ENCODE measurements around the gene KRTAP9-7. TPM values are rescaled to one million over a fixed set of nuclear protein-coding genes. Genes with fewer than 3 reads are reported as not detected.

The KRTAP9-7 gene
- total RNA-seq, 5 donors from 2014 or later (not counting 1 experiment from before 2014, with no cell fraction given), result not detected

DNA sequence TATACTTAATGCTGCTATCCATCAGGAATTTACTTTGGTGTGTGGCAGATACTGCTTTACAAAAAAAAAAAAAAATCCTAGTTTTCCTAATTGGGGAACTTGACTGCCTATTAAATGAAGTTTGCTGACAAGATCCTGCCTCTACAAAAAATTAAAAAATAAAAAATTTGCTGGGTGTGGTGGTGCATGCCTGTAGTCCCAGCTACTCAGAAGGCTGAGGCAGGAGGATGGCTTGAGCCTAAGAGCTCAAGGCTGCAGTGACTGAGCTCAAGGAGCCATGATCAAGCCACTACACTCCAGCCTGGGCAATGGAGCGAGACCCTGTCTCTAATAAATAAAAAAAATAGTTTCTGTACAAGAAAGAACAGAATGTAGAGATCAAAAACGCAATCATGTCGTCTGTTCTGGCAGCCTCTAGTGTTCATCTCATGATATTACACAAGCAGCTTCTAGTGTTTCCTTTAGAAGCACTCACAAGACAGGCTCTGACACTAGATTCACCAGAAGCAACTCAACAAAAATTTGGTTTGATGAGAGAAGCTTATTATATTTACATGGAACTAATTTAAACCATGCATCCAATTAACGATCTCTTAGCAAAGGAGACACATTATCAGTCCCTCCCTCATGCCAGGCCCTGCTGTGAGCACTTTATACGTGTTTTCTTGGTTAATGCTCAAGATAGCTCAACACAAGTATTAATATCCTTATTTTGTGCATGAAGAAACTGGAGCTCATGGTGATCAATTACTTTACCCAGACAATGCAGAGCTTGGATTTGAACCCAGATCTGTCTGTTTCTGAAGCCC, 46.8 kb downstream of the KRTAP9-7 start:
- POLR2A ChIA-PET, result interaction anchor here (0.5 to 1.4 kb wide), 5 partner anchors 14 to 1120 kb away, joined by 3 to 4 read pairs (median 4); partner anchors contain the start of gene KRTAP16-1 (in 1 of the 2)
- peaks cover 7% of the 10 kb centered on the region for H3K36me3 Mint-ChIP-seq

DNA sequence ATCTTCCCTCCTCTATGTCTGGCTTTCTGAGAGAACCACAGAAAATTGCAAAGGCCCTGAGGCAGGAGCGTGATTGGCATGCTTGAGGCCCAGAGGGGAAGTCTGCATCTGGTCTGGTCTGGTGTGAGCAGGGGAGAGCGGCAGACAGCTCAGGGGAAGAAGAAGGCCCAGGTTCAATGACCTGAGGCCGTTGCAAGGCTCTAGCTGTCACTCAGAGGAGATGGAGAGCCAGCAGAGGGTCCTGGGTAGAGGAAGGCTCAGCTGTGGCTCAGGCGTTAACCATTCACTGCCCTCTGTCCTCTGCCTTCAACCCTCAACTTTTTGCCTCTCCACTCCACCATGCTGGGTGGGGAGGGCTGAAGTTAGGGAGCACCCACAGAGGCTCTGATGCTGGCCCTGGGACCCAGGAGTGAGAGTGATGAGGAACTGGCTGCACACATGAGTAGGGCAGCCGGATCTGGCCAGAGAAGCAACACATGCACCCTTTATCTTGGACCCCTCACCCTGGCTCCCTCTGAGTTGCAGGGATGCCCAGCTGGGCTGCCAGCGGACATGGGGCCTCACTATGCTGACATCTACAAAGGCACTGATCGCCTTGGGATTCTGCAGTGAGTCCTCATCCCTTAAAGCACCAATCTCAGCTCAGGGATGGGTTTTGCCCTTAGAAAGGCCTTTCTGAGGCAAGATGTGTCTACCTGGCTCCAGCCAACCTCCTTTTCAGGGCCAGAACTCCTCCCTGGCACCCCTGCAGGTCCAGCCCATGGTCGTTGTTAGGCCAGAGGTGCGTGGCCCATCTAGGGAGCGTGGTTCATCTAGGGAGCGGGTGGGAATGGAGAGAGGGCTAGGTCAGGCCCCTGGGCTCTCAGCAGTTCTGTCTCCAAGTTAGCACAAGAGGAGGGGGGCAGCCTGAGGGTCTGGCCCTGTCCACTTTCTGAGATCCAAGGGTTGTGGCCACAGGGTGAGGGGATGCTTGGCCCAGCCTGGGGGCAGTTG, 47.7 kb downstream of the KRTAP9-7 start:
- ChIA-PET POLR2A (interaction anchor here in 1 of 2 donors (0.5 to 1.4 kb wide), 2 partner anchors 15 to 342 kb away, joined by 3 to 4 read pairs; no protein-coding TSS in a partner anchor), CTCF (interaction anchor here (0.6 to 2.1 kb wide), 21 partner anchors 13 to 466 kb away, joined by 3 to 21 read pairs (median 4); partner anchors contain the start of gene KRTAP16-1 (in 1 of the 2))
- peaks cover 0 to 2% of the 10 kb centered on the region in 2 experiments for H3K27me3 ChIP-seq (replicated peaks in 1 of 2; ENCODE audit: control insufficient read depth in 2 of 2, extremely low read depth in 1 of 2, insufficient read depth in 2 of 2, low read length in 1 of 2)
- no peaks in the 10 kb centered on the region for H3K27me3 Mint-ChIP-seq
- no peak overlapping the region for H3K4me3 ChIP-seq (ENCODE audit: control insufficient read depth in 1 of 2, extremely low read depth in 1 of 2, low read length in 1 of 2)
- no peaks in the 10 kb centered on the region for H3K9me3 ChIP-seq
- peaks cover 2 to 61% of the 10 kb centered on the region in 2 experiments for H3K4me1 ChIP-seq (ENCODE audit: control insufficient read depth in 1 of 2, extremely low read depth in 1 of 2, insufficient read depth in 2 of 2, low read length in 2 of 2)
- ATAC-seq (replicated peaks in 1 of 4) (no peak), DNase-seq (no peak)
- H3K27ac Mint-ChIP-seq, result peak overlapping the region; percentile 72 to 81
- H3K36me3 ChIP-seq (ENCODE audit: control insufficient read depth in 2 of 2, extremely low read depth in 1 of 2, insufficient read depth in 1 of 2, low read length in 1 of 2), result no peaks in the 10 kb centered on the region
- 98% methylated on average over 6 of the region's 11 CpGs for WGBS (ENCODE audit: insufficient coverage)
- peaks cover 7% of the 10 kb centered on the region for H3K36me3 Mint-ChIP-seq
- H3K9me3 Mint-ChIP-seq, result peaks cover 8 to 13% (median 9%) of the 10 kb centered on the region in 3 donors
- H3K27ac ChIP-seq (ENCODE audit: low read length), result no peak overlapping the region
- peaks cover 32 to 61% (median 56%) of the 10 kb centered on the region in 3 donors for H3K4me1 Mint-ChIP-seq
- no peak overlapping the region for H3K4me3 Mint-ChIP-seq

More for the DNA sequence above, 46.8 kb downstream of the KRTAP9-7 start:
- peaks cover 30 to 56% (median 52%) of the 10 kb centered on the region in 3 donors for H3K4me1 Mint-ChIP-seq
- peak overlapping the region; percentile 72 to 81 for H3K27ac Mint-ChIP-seq
- Histone ChIP-seq H3K27ac (ENCODE audit: low read length) (no peak overlapping the region), H3K4me3 (ENCODE audit: control insufficient read depth in 1 of 2, extremely low read depth in 1 of 2, low read length in 1 of 2) (no peak overlapping the region), H3K9me3 (no peaks in the 10 kb centered on the region), H3K27me3 (replicated peaks in 1 of 2; ENCODE audit: control insufficient read depth in 2 of 2, extremely low read depth in 1 of 2, insufficient read depth in 2 of 2, low read length in 1 of 2) (no peaks in the 10 kb centered on the region), H3K4me1 (ENCODE audit: control insufficient read depth in 1 of 2, extremely low read depth in 1 of 2, insufficient read depth in 2 of 2, low read length in 2 of 2) (peaks cover 2 to 52% of the 10 kb centered on the region in 2 experiments), H3K36me3 (ENCODE audit: control insufficient read depth in 2 of 2, extremely low read depth in 1 of 2, insufficient read depth in 1 of 2, low read length in 1 of 2) (no peaks in the 10 kb centered on the region)
- DNase-seq (peak in 3 of 35 experiments; percentile 32 to 73 (median 42)), ATAC-seq (replicated peaks in 1 of 4) (peak; percentile 70 to 80 (median 75))
- CTCF ChIA-PET, result interaction anchor here (0.6 to 2.1 kb wide), 22 partner anchors 9 to 465 kb away, joined by 3 to 21 read pairs (median 4); partner anchors contain the start of gene KRTAP16-1 (in 1 of the 2)
- WGBS (ENCODE audit: insufficient coverage), result 0% methylated on average over 1 of the region's 5 CpGs
- H3K4me3 Mint-ChIP-seq, result no peak overlapping the region
- no peaks in the 10 kb centered on the region for H3K27me3 Mint-ChIP-seq
- peaks cover 8 to 13% (median 9%) of the 10 kb centered on the region in 3 donors for H3K9me3 Mint-ChIP-seq

GRCh38 chr17:41324180-41325075, 48.9 kb downstream of the KRTAP9-7 start:
- H3K4me1 Mint-ChIP-seq, result peaks cover 37 to 69% (median 63%) of the 10 kb centered on the region in 3 donors
- H3K4me3 ChIP-seq (ENCODE audit: control insufficient read depth in 1 of 2, extremely low read depth in 1 of 2, low read length in 1 of 2), result no peak overlapping the region
- ATAC-seq (replicated peaks in 1 of 4), result peak in 2 of 4 experiments; percentile 28
- peak in 1 of 35 experiments; percentile 51 for DNase-seq
- POLR2A ChIA-PET, result no interaction called here
- H3K4me3 Mint-ChIP-seq, result no peak overlapping the region
- H3K36me3 Mint-ChIP-seq, result peaks cover 6% of the 10 kb centered on the region
- CTCF ChIA-PET, result interaction anchor here (0.6 to 0.9 kb wide), 2 partner anchors 338 to 422 kb away, joined by 3 read pairs; no protein-coding TSS in a partner anchor
- no peaks in the 10 kb centered on the region for H3K9me3 ChIP-seq
- peaks cover 2 to 73% of the 10 kb centered on the region in 2 experiments for H3K4me1 ChIP-seq (ENCODE audit: control insufficient read depth in 1 of 2, extremely low read depth in 1 of 2, insufficient read depth in 2 of 2, low read length in 2 of 2)
- H3K27me3 Mint-ChIP-seq, result no peaks in the 10 kb centered on the region
- peaks cover 7 to 9% (median 8%) of the 10 kb centered on the region in 3 donors for H3K9me3 Mint-ChIP-seq
- H3K27me3 ChIP-seq (replicated peaks in 1 of 2; ENCODE audit: control insufficient read depth in 2 of 2, extremely low read depth in 1 of 2, insufficient read depth in 2 of 2, low read length in 1 of 2), result peaks cover 0 to 2% of the 10 kb centered on the region in 2 experiments
- no peaks in the 10 kb centered on the region for H3K36me3 ChIP-seq (ENCODE audit: control insufficient read depth in 2 of 2, extremely low read depth in 1 of 2, insufficient read depth in 1 of 2, low read length in 1 of 2)
- no peak overlapping the region for H3K27ac ChIP-seq (ENCODE audit: low read length)
- 78% methylated on average over 16 of the region's 16 CpGs for WGBS (ENCODE audit: insufficient coverage)
- peak overlapping the region; percentile 34 to 74 for H3K27ac Mint-ChIP-seq

DNA sequence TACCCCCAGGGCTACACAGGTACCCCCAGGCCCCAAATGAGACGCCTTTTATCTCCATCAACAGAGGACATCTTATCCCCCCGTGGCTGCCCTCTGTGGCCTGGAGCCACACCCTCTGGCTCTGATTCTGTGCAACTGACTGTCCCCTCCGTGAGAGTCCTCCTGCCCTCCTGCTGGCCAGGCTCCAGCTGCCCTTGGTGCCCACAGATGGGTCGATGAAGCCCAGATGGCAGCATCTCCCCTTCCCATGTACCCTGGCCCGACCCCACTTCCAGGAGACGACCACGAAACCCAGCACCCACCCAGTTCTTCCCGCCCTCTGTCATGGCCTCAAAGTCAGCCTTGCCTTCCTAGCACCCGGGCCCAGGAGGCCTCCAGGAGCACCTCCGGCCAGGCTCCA, 49.6 kb downstream of the KRTAP9-7 start:
- WGBS (ENCODE audit: insufficient coverage), result 79% methylated on average over 4 of the region's 10 CpGs
- peaks cover under 1 to 5% (median 4%) of the 10 kb centered on the region in 3 donors for H3K9me3 Mint-ChIP-seq

DNA sequence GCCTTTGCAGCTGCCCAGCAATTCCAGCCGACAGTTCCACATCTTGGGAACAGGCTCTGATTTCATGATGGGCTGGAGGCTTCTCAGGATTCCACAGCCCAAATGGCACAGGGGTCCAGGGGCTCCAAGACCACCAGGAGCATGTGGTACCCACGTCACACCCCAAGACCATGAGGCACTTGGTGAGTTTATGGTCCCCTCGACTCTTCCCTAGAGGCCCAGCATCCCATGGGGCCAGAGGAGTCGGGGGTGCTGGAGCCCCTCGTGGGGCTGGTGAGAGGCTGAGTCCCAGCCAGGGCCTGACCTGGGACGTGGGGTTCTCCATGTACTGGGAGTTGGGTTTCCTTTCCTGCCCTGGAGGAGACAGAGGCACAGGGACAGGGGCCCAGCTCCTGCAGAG, 50.1 kb downstream of the KRTAP9-7 start:
- Histone ChIP-seq H3K9me3 (no peaks in the 10 kb centered on the region), H3K27me3 (replicated peaks in 1 of 2; ENCODE audit: control insufficient read depth in 2 of 2, extremely low read depth in 1 of 2, insufficient read depth in 2 of 2, low read length in 1 of 2) (peaks cover 0 to 2% of the 10 kb centered on the region in 2 experiments), H3K36me3 (ENCODE audit: control insufficient read depth in 2 of 2, extremely low read depth in 1 of 2, insufficient read depth in 1 of 2, low read length in 1 of 2) (no peaks in the 10 kb centered on the region), H3K27ac (ENCODE audit: low read length) (no peak overlapping the region), H3K4me1 (ENCODE audit: control insufficient read depth in 1 of 2, extremely low read depth in 1 of 2, insufficient read depth in 2 of 2, low read length in 2 of 2) (peaks cover 2 to 73% of the 10 kb centered on the region in 2 experiments), H3K4me3 (ENCODE audit: control insufficient read depth in 1 of 2, extremely low read depth in 1 of 2, low read length in 1 of 2) (no peak overlapping the region)
- no peak for DNase-seq
- no peak overlapping the region for H3K4me3 Mint-ChIP-seq
- no peaks in the 10 kb centered on the region for H3K36me3 Mint-ChIP-seq
- ChIA-PET CTCF (no interaction called here), POLR2A (no interaction called here)
- H3K27me3 Mint-ChIP-seq, result no peaks in the 10 kb centered on the region
- peaks cover 0 to 2% (median 1%) of the 10 kb centered on the region in 3 donors for H3K9me3 Mint-ChIP-seq
- peaks cover 37 to 72% (median 63%) of the 10 kb centered on the region in 3 donors for H3K4me1 Mint-ChIP-seq
- no peak overlapping the region for H3K27ac Mint-ChIP-seq
- WGBS (ENCODE audit: insufficient coverage), result 90% methylated on average over 3 of the region's 6 CpGs
- no peak for ATAC-seq (replicated peaks in 1 of 4)

More for the DNA sequence above, 49.6 kb downstream of the KRTAP9-7 start:
- ChIA-PET CTCF (no interaction called here), POLR2A (no interaction called here)
- H3K4me3 Mint-ChIP-seq, result no peak overlapping the region
- Histone ChIP-seq H3K4me3 (ENCODE audit: control insufficient read depth in 1 of 2, extremely low read depth in 1 of 2, low read length in 1 of 2) (no peak overlapping the region), H3K4me1 (ENCODE audit: control insufficient read depth in 1 of 2, extremely low read depth in 1 of 2, insufficient read depth in 2 of 2, low read length in 2 of 2) (peaks cover 2 to 73% of the 10 kb centered on the region in 2 experiments), H3K27me3 (replicated peaks in 1 of 2; ENCODE audit: control insufficient read depth in 2 of 2, extremely low read depth in 1 of 2, insufficient read depth in 2 of 2, low read length in 1 of 2) (peaks cover 0 to 2% of the 10 kb centered on the region in 2 experiments), H3K27ac (ENCODE audit: low read length) (no peak overlapping the region), H3K9me3 (no peaks in the 10 kb centered on the region), H3K36me3 (ENCODE audit: control insufficient read depth in 2 of 2, extremely low read depth in 1 of 2, insufficient read depth in 1 of 2, low read length in 1 of 2) (no peaks in the 10 kb centered on the region)
- no peaks in the 10 kb centered on the region for H3K27me3 Mint-ChIP-seq
- ATAC-seq (replicated peaks in 1 of 4), result no peak
- DNase-seq, result no peak
- no peaks in the 10 kb centered on the region for H3K36me3 Mint-ChIP-seq
- peak overlapping the region in 1 of 2 donors; percentile 66 for H3K27ac Mint-ChIP-seq
- peaks cover 37 to 72% (median 63%) of the 10 kb centered on the region in 3 donors for H3K4me1 Mint-ChIP-seq
